Activated CD8-positive, alpha-beta T cell treated with anti-CD3 and anti-CD28 coated beads, Interleukin-2, amount 10 ng/mL, durations not matched to agents 7 days and 5 days (primary cell): ENCODE measurements around the gene SLC66A2. TPM values are rescaled to one million over a fixed set of nuclear protein-coding genes. Genes with fewer than 3 reads are reported as not detected.

ENCODE experiments used
- ATAC-seq: fragments of 150-1000 bp; cut with Tn5 transposase; one replicate; pipeline ENCODE4 v1.10.0; 2021; ENCODE audit warnings: moderate library complexity
- CTCF ChIA-PET: fragments of 350-600 bp; sonication (Branson Sonifier 250); formaldehyde crosslinking; loops from one replicate; lab custom pipeline; 2021; ENCODE audit warnings: antibody characterized with exemption; lab: Charles Lee
- POLR2A ChIA-PET: fragments of 350-600 bp; sonication (Branson Sonifier 250); formaldehyde crosslinking; loops from one replicate; lab custom pipeline; 2021; ENCODE audit warnings: antibody characterized with exemption; lab: Charles Lee
- DNase-seq: peaks from one replicate; pipeline ENCODE4 v3.0.0-alpha.2; 2020
- H3K27ac Mint-ChIP-seq: one replicate; pipeline ENCODE4 v1.8.0; 2021; ENCODE audit warnings: mild to moderate bottlenecking, mixed read lengths
- H3K27me3 Mint-ChIP-seq: one replicate; pipeline ENCODE4 v1.8.0; 2021; ENCODE audit warnings: low read depth, mixed read lengths
- H3K36me3 Mint-ChIP-seq: one replicate; pipeline ENCODE4 v1.8.0; 2021; ENCODE audit warnings: low read depth, mixed read lengths
- H3K4me1 Mint-ChIP-seq: one replicate; pipeline ENCODE4 v1.8.0; 2021; ENCODE audit warnings: low read depth, mixed read lengths
- H3K4me3 Mint-ChIP-seq: one replicate; pipeline ENCODE4 v1.8.0; 2021; ENCODE audit warnings: mild to moderate bottlenecking, mixed read lengths
- H3K9me3 Mint-ChIP-seq: one replicate; pipeline ENCODE4 v1.8.0; 2022; ENCODE audit warnings: mixed read lengths; ENCODE audit not compliant: insufficient read depth
- total RNA-seq, 2 experiments: library from RNA; stranded (reverse); gene quantifications; one replicate each; pipeline ENCODE4 v1.2.3, GENCODE V29; 2021

Gene SLC66A2
- total RNA-seq, 2 experiments from 2014 or later = 21.6 to 23.2 TPM

GRCh38 chr18:79921984-79922965, 29.2 kb downstream of the SLC66A2 start:
- H3K27me3 Mint-ChIP-seq = no peaks in the 10 kb centered on the region
- no peak for DNase-seq
- no peak for ATAC-seq
- POLR2A ChIA-PET = no interaction called here
- CTCF ChIA-PET = no interaction called here
- no peak overlapping the region for H3K4me3 Mint-ChIP-seq
- H3K27ac Mint-ChIP-seq = no peak overlapping the region
- peaks cover 12% of the 10 kb centered on the region for H3K36me3 Mint-ChIP-seq
- H3K4me1 Mint-ChIP-seq = no peaks in the 10 kb centered on the region
- H3K9me3 Mint-ChIP-seq = no peaks in the 10 kb centered on the region

DNA sequence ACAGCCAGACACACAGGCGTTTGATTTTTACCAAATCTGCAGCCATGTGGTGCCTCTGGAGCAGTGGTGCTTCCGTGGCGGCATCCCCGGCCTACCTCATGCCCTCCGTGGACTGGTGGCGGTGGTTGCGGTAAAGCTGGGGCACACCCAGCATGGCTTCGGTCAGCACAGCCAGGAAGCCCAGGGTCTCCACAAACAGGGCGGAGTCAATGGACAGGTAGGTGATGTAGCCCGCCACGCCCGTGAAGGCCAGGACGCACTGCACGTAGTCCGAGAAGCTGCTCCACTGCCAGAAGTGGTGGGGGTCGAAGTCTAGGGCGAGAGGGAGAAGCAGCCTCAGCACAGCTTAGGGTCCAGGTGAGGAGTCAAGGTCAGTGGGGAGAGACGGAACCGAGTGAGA, 32.4 kb downstream of the SLC66A2 start:
- no peak for ATAC-seq
- H3K9me3 Mint-ChIP-seq = peaks cover 6% of the 10 kb centered on the region
- DNase-seq = no peak
- H3K4me3 Mint-ChIP-seq = no peak overlapping the region
- ChIA-PET POLR2A (no interaction called here), CTCF (no interaction called here)
- H3K4me1 Mint-ChIP-seq = peaks cover 8% of the 10 kb centered on the region
- H3K27me3 Mint-ChIP-seq = no peaks in the 10 kb centered on the region
- H3K36me3 Mint-ChIP-seq = peaks cover 36% of the 10 kb centered on the region
- H3K27ac Mint-ChIP-seq = no peak overlapping the region

GRCh38 chr18:79918615-79919011, 32.8 kb downstream of the SLC66A2 start:
- H3K4me1 Mint-ChIP-seq = peaks cover 13% of the 10 kb centered on the region
- POLR2A ChIA-PET = no interaction called here
- peaks cover 37% of the 10 kb centered on the region for H3K36me3 Mint-ChIP-seq
- DNase-seq = no peak
- no peak for ATAC-seq
- CTCF ChIA-PET = no interaction called here
- H3K27me3 Mint-ChIP-seq = no peaks in the 10 kb centered on the region
- H3K27ac Mint-ChIP-seq = no peak overlapping the region
- H3K4me3 Mint-ChIP-seq = no peak overlapping the region
- peaks cover 6% of the 10 kb centered on the region for H3K9me3 Mint-ChIP-seq

- H3K36me3 Mint-ChIP-seq = peaks cover 42% of the 10 kb centered on the region
- peaks cover 6% of the 10 kb centered on the region for H3K9me3 Mint-ChIP-seq
- H3K4me1 Mint-ChIP-seq = peaks cover 19% of the 10 kb centered on the region
- no peak overlapping the region for H3K4me3 Mint-ChIP-seq
- CTCF ChIA-PET = no interaction called here
- POLR2A ChIA-PET = no interaction called here
- H3K27me3 Mint-ChIP-seq = no peaks in the 10 kb centered on the region
- H3K27ac Mint-ChIP-seq = no peak overlapping the region
- no peak for DNase-seq
- no peak for ATAC-seq
These were observed 33.4 kb downstream of the SLC66A2 start for GRCh38 chr18:79917853-79918614.

DNA sequence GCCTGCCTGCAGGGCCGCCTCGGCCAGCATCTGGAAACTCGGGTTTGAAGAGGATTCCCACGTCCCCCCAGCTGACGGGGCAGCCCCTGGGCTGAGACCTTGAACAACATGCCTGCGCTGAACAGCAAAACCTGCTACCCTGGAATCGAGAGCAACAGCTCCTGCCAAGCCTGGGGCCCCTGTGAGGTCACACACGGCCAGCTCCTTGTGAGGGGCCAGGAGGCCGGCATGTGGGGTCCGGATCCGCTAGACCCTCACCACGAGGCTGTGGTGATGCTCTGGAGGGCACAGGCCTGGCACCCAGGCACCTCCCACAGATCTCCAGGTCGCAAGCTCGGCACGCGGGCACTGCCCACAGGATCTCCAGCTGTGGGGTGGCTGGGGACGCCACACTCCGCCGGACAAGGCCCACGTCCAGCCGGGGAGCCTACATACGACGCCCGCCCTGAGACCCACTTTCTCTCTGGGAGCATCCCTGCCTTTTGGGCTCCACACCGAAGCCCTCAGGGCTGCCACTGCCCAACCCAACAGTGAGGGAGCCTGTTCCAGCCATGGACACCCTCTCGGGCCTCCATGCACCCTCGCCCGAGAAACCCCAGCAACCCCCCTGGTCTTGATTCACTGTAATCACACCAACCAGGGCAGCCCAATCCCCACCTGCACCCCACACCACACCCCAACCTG, 34.1 kb downstream of the SLC66A2 start:
- H3K4me1 Mint-ChIP-seq = peaks cover 26% of the 10 kb centered on the region
- DNase-seq (no peak), ATAC-seq (no peak)
- H3K27me3 Mint-ChIP-seq = no peaks in the 10 kb centered on the region
- H3K27ac Mint-ChIP-seq = no peak overlapping the region
- H3K4me3 Mint-ChIP-seq = no peak overlapping the region
- ChIA-PET CTCF (no interaction called here), POLR2A (no interaction called here)
- peaks cover 6% of the 10 kb centered on the region for H3K9me3 Mint-ChIP-seq
- H3K36me3 Mint-ChIP-seq = peaks cover 47% of the 10 kb centered on the region

- no peak for DNase-seq
- Mint-ChIP-seq H3K27me3 (no peaks in the 10 kb centered on the region), H3K27ac (no peak overlapping the region), H3K4me3 (no peak overlapping the region), H3K9me3 (peaks cover 6% of the 10 kb centered on the region), H3K36me3 (peaks cover 50% of the 10 kb centered on the region), H3K4me1 (peaks cover 29% of the 10 kb centered on the region)
- POLR2A ChIA-PET = no interaction called here
- no peak for ATAC-seq
- CTCF ChIA-PET = no interaction called here
These were observed 34.8 kb downstream of the SLC66A2 start for GRCh38 chr18:79916546-79917168.

DNA sequence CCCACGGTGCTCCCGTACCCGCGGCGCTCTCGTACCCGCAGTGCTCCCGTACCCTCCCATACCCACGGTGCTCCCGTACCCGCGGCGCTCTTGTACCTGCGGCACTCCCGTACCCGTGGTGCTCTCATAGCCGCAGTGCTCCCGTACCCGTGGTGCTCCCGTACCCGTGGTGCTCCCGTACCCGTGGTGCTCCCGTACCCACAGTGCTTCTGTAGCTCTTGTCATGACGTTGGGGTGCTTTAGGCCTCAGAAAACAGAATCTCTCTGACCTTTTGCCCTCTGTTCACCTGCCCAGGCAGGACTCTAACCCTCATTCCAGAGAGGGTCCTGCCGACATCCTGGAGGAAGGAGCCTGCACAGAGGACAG, 35.3 kb downstream of the SLC66A2 start:
- Mint-ChIP-seq H3K36me3 (peaks cover 50% of the 10 kb centered on the region), H3K4me3 (no peak overlapping the region), H3K27ac (no peak overlapping the region), H3K9me3 (peaks cover 6% of the 10 kb centered on the region), H3K27me3 (no peaks in the 10 kb centered on the region), H3K4me1 (peaks cover 29% of the 10 kb centered on the region)
- ATAC-seq (no peak), DNase-seq (no peak)
- CTCF ChIA-PET = no interaction called here
- POLR2A ChIA-PET = no interaction called here

DNA sequence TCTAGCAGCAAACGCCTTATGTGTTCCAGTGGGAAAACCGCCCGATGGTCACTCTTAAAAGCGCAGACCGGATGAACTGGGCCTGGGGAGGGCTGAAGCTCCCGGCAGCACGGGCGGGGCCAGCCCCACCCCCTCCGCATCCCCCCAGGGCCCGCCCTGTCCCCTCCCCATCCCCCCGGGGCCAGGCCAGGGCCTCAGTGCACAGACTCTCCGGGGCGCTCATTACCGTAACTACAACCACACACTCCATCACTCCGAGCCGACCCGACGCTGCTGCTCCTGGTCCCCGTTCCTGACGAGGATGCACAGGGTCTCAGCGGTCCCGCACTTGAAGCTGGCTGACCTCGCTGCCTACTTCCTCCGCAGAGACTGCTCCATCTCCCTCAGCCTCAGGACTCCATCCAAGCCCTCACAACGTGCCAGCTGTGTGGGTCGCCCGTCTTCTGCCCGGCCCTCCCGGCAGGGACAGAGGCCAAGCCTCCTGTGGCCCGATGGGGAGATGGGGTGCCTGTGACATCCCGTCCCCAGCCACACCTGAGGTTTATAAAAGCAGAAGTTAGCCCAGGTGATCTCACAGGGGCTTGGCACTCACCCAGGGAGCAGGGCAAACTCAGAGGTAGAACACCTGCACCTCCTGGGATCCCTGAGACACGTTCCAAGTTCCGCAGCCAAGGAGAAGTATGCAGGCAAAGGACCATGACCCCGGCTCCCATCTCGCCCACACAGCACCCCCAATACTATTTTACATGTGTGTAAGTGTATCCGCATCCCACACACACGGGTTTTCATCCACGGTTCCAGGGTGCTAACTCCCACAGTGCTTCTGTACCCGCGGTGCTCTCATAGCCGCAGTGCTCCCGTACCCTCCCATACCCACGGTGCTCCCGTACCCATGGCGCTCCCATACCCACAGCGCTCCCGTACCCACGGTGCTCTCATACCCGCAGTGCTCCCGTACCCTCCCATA, 36.0 kb downstream of the SLC66A2 start:
- Mint-ChIP-seq H3K4me1 (peaks cover 29% of the 10 kb centered on the region), H3K27ac (no peak overlapping the region), H3K36me3 (peaks cover 55% of the 10 kb centered on the region), H3K27me3 (no peaks in the 10 kb centered on the region), H3K4me3 (no peak overlapping the region), H3K9me3 (peaks cover 6% of the 10 kb centered on the region)
- POLR2A ChIA-PET = no interaction called here
- ATAC-seq = no peak
- CTCF ChIA-PET = no interaction called here
- DNase-seq = no peak

- H3K27ac Mint-ChIP-seq = peak overlapping the region; percentile 83
- no peak for DNase-seq
- peaks cover 56% of the 10 kb centered on the region for H3K36me3 Mint-ChIP-seq
These were observed 36.8 kb downstream of the SLC66A2 start for GRCh38 chr18:79914614-79915160.

DNA sequence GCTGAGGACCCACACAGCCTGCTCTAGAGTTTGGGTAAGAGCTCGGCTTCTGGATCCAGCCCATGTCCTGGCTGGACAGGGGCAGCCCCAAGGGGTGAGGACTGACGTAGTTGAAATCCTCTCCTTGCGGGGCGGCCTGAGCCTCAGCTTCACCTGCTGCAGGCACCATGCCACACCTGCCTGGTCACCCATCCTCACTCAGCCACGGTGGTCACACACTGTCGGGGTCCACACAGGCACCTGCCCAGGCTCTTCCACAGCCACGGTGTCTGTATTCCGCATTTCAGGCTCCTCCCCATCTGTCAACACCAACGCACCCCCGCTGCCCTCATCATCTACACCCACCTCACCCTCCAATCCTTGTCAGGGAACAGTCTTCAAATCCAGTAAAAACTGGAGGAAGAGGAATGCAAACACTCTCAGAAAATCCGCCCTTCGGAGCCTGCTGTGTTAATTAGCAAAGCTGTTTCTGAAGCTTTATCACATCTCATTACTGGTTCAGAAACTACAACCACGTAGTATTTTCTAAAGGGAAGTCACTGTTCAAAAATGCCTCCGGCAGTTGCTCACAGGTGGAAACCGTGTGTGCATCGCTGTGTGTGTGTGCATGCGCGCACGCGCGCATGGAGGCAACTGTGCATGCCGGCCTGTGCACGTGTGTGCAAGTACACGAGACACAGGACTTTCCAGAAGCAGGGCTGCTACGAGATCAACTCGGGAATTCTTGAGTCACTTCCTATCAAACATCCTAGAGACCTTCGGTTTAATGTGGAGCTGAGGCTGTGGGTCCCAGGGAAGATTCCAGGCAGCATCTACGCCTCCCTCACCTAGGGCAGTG, 38.2 kb downstream of the SLC66A2 start:
- ATAC-seq (no peak), DNase-seq (no peak)
- Mint-ChIP-seq H3K4me1 (peaks cover 29% of the 10 kb centered on the region), H3K27ac (peak overlapping the region; percentile 83), H3K36me3 (peaks cover 56% of the 10 kb centered on the region), H3K27me3 (no peaks in the 10 kb centered on the region), H3K9me3 (peaks cover 6% of the 10 kb centered on the region), H3K4me3 (no peak overlapping the region)
- CTCF ChIA-PET = no interaction called here
- POLR2A ChIA-PET = no interaction called here

More at GRCh38 chr18:79914614-79915160, 36.8 kb downstream of the SLC66A2 start:
- ChIA-PET POLR2A (no interaction called here), CTCF (no interaction called here)
- Mint-ChIP-seq H3K4me3 (no peak overlapping the region), H3K27me3 (no peaks in the 10 kb centered on the region), H3K9me3 (peaks cover 6% of the 10 kb centered on the region), H3K4me1 (peaks cover 29% of the 10 kb centered on the region)
- no peak for ATAC-seq
